ENCODE measurements around the gene PHF21A. TPM values are rescaled to one million over a fixed set of nuclear protein-coding genes. Genes with fewer than 3 reads are reported as not detected.
A peak's percentile ranks its signal among the peaks of the same experiment; 100 is the strongest.

Gene PHF21A
- total and polyA plus RNA-seq, 2 of the 13 experiments (the other 11 are each of a cell fraction or from before 2014, with no cell fraction given), result 4.1 to 34.6 TPM

GRCh38 chr11:45921561-45922424 is 199.5 kb downstream of the PHF21A start (continued):
- 0 out of 2 replicates have a peak, but pooled peaks have one; percentile 56 for TF ChIP-seq ZFP90 (CRISPR knock-in tag; IDR thresholded peaks at IDR 0.05; ENCODE audit: borderline replicate concordance)
- TF ChIP-seq GATAD2A (CRISPR knock-in tag; IDR thresholded peaks at IDR 0.05), result 0 out of 2 replicates have a peak, but pooled peaks have one; percentile 22
- 0 out of 2 replicates have a peak, but pooled peaks have one; percentile 37 for TF ChIP-seq PRDM10 (CRISPR knock-in tag; IDR thresholded peaks at IDR 0.05; ENCODE audit: low read depth)
- TF ChIP-seq ZNF687 (CRISPR knock-in tag; IDR thresholded peaks at IDR 0.05), result peak; percentile 75
- no peak for TF ChIP-seq MAZ (IDR thresholded peaks at IDR 0.05; ENCODE audit: borderline replicate concordance, low read depth, low read length)
- peak; percentile 86 for TF ChIP-seq MAZ (CRISPR knock-in tag; IDR thresholded peaks at IDR 0.05; ENCODE audit: low read depth)
- peak; percentile 57; the same call in 1 of the 2 replicates for TF ChIP-seq JUN (CRISPR knock-in tag; IDR thresholded peaks at IDR 0.05)
- peak; percentile 74; the same call in 1 of the 2 replicates for TF ChIP-seq ZSCAN29 (CRISPR knock-in tag; conservative IDR thresholded peaks at IDR 0.05)
- TF ChIP-seq, protein P1, sequence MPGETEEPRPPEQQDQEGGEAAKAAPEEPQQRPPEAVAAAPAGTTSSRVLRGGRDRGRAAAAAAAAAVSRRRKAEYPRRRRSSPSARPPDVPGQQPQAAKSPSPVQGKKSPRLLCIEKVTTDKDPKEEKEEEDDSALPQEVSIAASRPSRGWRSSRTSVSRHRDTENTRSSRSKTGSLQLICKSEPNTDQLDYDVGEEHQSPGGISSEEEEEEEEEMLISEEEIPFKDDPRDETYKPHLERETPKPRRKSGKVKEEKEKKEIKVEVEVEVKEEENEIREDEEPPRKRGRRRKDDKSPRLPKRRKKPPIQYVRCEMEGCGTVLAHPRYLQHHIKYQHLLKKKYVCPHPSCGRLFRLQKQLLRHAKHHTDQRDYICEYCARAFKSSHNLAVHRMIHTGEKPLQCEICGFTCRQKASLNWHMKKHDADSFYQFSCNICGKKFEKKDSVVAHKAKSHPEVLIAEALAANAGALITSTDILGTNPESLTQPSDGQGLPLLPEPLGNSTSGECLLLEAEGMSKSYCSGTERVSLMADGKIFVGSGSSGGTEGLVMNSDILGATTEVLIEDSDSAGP (CRISPR knock-in tag; IDR thresholded peaks at IDR 0.05; ENCODE audit: borderline replicate concordance), result peak; percentile 52; the same call in 1 of the 2 replicates
- TF ChIP-seq AGO1 (IDR thresholded peaks at IDR 0.05; ENCODE audit: low read depth, low read length, poor library complexity, severe bottlenecking), result peak; percentile 21
- TF ChIP-seq TCF7 (IDR thresholded peaks at IDR 0.05; ENCODE audit: low read depth), result peak; percentile 66; the same call in 1 of the 2 replicates
- peak; percentile 47 for TF ChIP-seq SALL1 (CRISPR knock-in tag; IDR thresholded peaks at IDR 0.05)
- TF ChIP-seq ZNF775 (CRISPR knock-in tag; IDR thresholded peaks at IDR 0.05; ENCODE audit: borderline replicate concordance), result no peak
- TF ChIP-seq MED1 (CRISPR knock-in tag; IDR thresholded peaks at IDR 0.05), result peak; percentile 9; the same call in 1 of the 2 replicates
- peak; percentile 20 for TF ChIP-seq SRSF1 (optimal IDR thresholded peaks at IDR 0.05; ENCODE audit: low read depth, low read length)
- TF ChIP-seq NCOA1 (CRISPR knock-in tag; IDR thresholded peaks at IDR 0.05), result no peak
- no peak; the same call in 1 of the 2 replicates for TF ChIP-seq DR1 (CRISPR knock-in tag; IDR thresholded peaks at IDR 0.05)
- 0 out of 2 replicates have a peak, but pooled peaks have one; percentile 44 for TF ChIP-seq PCBP1 (IDR thresholded peaks at IDR 0.05; ENCODE audit: borderline replicate concordance, low read depth, low read length)
- peak; percentile 47; the same call in 1 of the 2 replicates for TF ChIP-seq YEATS2 (CRISPR knock-in tag; IDR thresholded peaks at IDR 0.05; ENCODE audit: borderline replicate concordance)
